ENCODE data around the gene TRIM44. TPM values are rescaled to one million over a fixed set of nuclear protein-coding genes. Genes with fewer than 3 reads are reported as not detected.

The TRIM44 gene
- total and polyA plus RNA-seq, 5 donors = 8.7 to 54.2 (median 41.2) TPM

GRCh38 chr11:35619855-35620640 is 42.5 kb upstream of the TRIM44 start:
- peak in 2 of 3 donors; percentile 41 to 59 for DNase-seq
- peaks cover 2% of the 10 kb centered on the region for H3K4me1 ChIP-seq (ENCODE audit: control insufficient read depth, insufficient read depth, low read length)
- H3K27me3 ChIP-seq (ENCODE audit: control insufficient read depth, insufficient read depth) = no peaks in the 10 kb centered on the region
- 5% methylated on average over 33 of the region's 33 CpGs for WGBS
- H3K4me3 ChIP-seq (ENCODE audit: low read length) = peak overlapping the region; percentile 79
- no peaks in the 10 kb centered on the region for H3K9me3 ChIP-seq (ENCODE audit: control insufficient read depth, low read length)
- H3K27ac ChIP-seq (ENCODE audit: low read length) = no peak overlapping the region
- peak in 1 of 2 donors; percentile 27 for ATAC-seq
- intact Hi-C loops (cut with DNase I) = loop anchor here in 3 of 4 donors (5.0 to 10.0 kb wide), 5 partner anchors 42 to 645 kb away; partner anchors contain the start of gene TRIM44 (in 1 of the 3)

GRCh38 chr11:35620795-35621194 is 41.8 kb upstream of the TRIM44 start:
- WGBS = 73% methylated on average over 2 of the region's 2 CpGs
- no peak overlapping the region for H3K27ac ChIP-seq (ENCODE audit: low read length)
- H3K27me3 ChIP-seq (ENCODE audit: control insufficient read depth, insufficient read depth) = no peaks in the 10 kb centered on the region
- ATAC-seq = no peak
- no peaks in the 10 kb centered on the region for H3K9me3 ChIP-seq (ENCODE audit: control insufficient read depth, low read length)
- no peak for DNase-seq
- intact Hi-C loops (cut with DNase I) = no loop called here
- no peak overlapping the region for H3K4me3 ChIP-seq (ENCODE audit: low read length)
- peaks cover 2% of the 10 kb centered on the region for H3K4me1 ChIP-seq (ENCODE audit: control insufficient read depth, insufficient read depth, low read length)

DNA sequence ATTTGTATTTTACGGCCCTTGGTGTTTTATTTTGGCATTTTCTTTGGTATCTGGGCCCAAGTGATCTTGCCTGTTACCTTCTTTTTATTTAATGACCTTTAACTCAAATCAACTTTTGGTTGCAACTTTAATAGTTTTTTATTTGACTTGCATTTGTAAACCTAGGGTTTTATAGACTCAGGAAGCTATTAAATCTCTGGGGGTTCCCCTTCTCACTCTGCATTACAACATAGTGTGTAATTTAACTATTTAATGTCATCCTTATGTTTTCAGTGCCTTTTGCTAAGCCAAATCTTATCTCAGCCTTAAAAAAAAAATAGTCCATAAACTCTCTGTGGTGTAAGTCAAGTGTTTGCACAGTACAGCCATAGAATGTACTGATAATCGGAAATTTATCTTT is 41.0 kb upstream of the TRIM44 start:
- peaks cover 2% of the 10 kb centered on the region for H3K4me1 ChIP-seq (ENCODE audit: control insufficient read depth, insufficient read depth, low read length)
- H3K27me3 ChIP-seq (ENCODE audit: control insufficient read depth, insufficient read depth) = no peaks in the 10 kb centered on the region
- 68% methylated on average over 2 of the region's 2 CpGs for WGBS
- no peak overlapping the region for H3K4me3 ChIP-seq (ENCODE audit: low read length)
- DNase-seq (no peak), ATAC-seq (no peak)
- intact Hi-C loops (cut with DNase I) = no loop called here
- no peaks in the 10 kb centered on the region for H3K9me3 ChIP-seq (ENCODE audit: control insufficient read depth, low read length)
- no peak overlapping the region for H3K27ac ChIP-seq (ENCODE audit: low read length)

GRCh38 chr11:35622070-35622469 is 40.5 kb upstream of the TRIM44 start:
- Histone ChIP-seq H3K9me3 (ENCODE audit: control insufficient read depth, low read length) (no peaks in the 10 kb centered on the region), H3K27ac (ENCODE audit: low read length) (no peak overlapping the region), H3K4me1 (ENCODE audit: control insufficient read depth, insufficient read depth, low read length) (peaks cover 2% of the 10 kb centered on the region), H3K4me3 (ENCODE audit: low read length) (no peak overlapping the region), H3K27me3 (ENCODE audit: control insufficient read depth, insufficient read depth) (no peaks in the 10 kb centered on the region)
- no peak for DNase-seq
- ATAC-seq = no peak
- intact Hi-C loops (cut with DNase I) = no loop called here
- WGBS = 36% methylated on average over 3 of the region's 3 CpGs

GRCh38 chr11:35623621-35624168 is 38.9 kb upstream of the TRIM44 start:
- H3K4me1 ChIP-seq (ENCODE audit: control insufficient read depth, insufficient read depth, low read length) = no peaks in the 10 kb centered on the region
- intact Hi-C loops (cut with DNase I) = no loop called here
- 63% methylated on average over 8 of the region's 8 CpGs for WGBS

DNA sequence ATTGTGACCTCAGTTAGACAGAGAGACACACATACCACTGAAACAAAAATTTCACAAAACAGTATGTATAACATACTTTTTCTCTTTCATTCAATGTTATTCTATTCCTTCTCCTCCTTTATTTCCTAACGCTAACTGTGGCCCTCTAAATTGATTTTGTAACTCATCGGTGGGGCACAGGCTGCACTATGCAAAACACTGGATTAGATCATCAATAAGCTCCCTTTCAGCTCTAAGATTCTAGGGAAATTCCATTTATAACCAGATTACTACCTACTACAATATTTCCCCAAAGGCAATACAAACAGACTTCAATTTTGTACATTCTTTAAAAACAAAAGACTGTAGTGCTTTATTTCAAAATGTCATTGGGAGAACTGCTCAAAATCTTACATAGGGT is 38.3 kb upstream of the TRIM44 start:
- Histone ChIP-seq H3K27ac (ENCODE audit: low read length) (no peak overlapping the region), H3K4me1 (ENCODE audit: control insufficient read depth, insufficient read depth, low read length) (no peaks in the 10 kb centered on the region), H3K9me3 (ENCODE audit: control insufficient read depth, low read length) (no peaks in the 10 kb centered on the region), H3K4me3 (ENCODE audit: low read length) (no peak overlapping the region), H3K27me3 (ENCODE audit: control insufficient read depth, insufficient read depth) (no peaks in the 10 kb centered on the region)
- 78% methylated on average over 2 of the region's 2 CpGs for WGBS
- intact Hi-C loops (cut with DNase I) = no loop called here
- ATAC-seq (no peak), DNase-seq (no peak)

More at GRCh38 chr11:35623621-35624168, 38.9 kb upstream of the TRIM44 start:
- ATAC-seq (peak in 1 of 2 donors; percentile 56), DNase-seq (peak in 1 of 3 donors; percentile 15)
- H3K27ac ChIP-seq (ENCODE audit: low read length) = no peak overlapping the region
- no peak overlapping the region for H3K4me3 ChIP-seq (ENCODE audit: low read length)
- no peaks in the 10 kb centered on the region for H3K27me3 ChIP-seq (ENCODE audit: control insufficient read depth, insufficient read depth)
- H3K9me3 ChIP-seq (ENCODE audit: control insufficient read depth, low read length) = no peaks in the 10 kb centered on the region

DNA sequence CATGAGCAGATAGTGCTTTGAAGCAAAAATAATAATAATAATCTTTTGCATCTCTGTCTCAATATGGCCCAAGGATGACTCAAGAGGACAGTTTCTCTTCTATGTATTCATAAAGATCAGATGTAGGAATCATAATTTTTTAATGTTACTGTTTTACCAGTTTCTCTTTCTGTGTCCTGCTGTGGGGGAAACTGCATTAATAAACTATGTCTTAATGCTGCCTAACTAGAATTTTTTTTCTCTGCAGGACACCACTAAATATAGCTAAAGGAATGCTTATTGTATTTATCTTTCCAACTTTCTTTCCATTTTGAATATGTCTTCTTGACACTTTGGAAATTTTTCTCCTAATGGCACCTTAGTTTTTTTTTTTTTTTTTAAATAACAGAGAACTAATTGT is 37.8 kb upstream of the TRIM44 start:
- no peak overlapping the region for H3K27ac ChIP-seq (ENCODE audit: low read length)
- intact Hi-C loops (cut with DNase I) = no loop called here
- no peaks in the 10 kb centered on the region for H3K27me3 ChIP-seq (ENCODE audit: control insufficient read depth, insufficient read depth)
- ATAC-seq = no peak
- H3K4me3 ChIP-seq (ENCODE audit: low read length) = no peak overlapping the region
- no peaks in the 10 kb centered on the region for H3K4me1 ChIP-seq (ENCODE audit: control insufficient read depth, insufficient read depth, low read length)
- DNase-seq = no peak
- H3K9me3 ChIP-seq (ENCODE audit: control insufficient read depth, low read length) = no peaks in the 10 kb centered on the region

- 96% methylated on average over 2 of the region's 2 CpGs for WGBS
- no peak for ATAC-seq
- Histone ChIP-seq H3K4me3 (ENCODE audit: low read length) (no peak overlapping the region), H3K9me3 (ENCODE audit: control insufficient read depth, low read length) (no peaks in the 10 kb centered on the region), H3K27me3 (ENCODE audit: control insufficient read depth, insufficient read depth) (peaks cover 6% of the 10 kb centered on the region), H3K4me1 (ENCODE audit: control insufficient read depth, insufficient read depth, low read length) (no peaks in the 10 kb centered on the region), H3K27ac (ENCODE audit: low read length) (no peak overlapping the region)
- intact Hi-C loops (cut with DNase I) = no loop called here
- no peak for DNase-seq
Measured at GRCh38 chr11:35626501-35626900, 36.1 kb upstream of the TRIM44 start.

GRCh38 chr11:35629511-35629910 is 33.1 kb upstream of the TRIM44 start:
- DNase-seq (no peak), ATAC-seq (no peak)
- peaks cover 10% of the 10 kb centered on the region for H3K27me3 ChIP-seq (ENCODE audit: control insufficient read depth, insufficient read depth)
- no peaks in the 10 kb centered on the region for H3K9me3 ChIP-seq (ENCODE audit: control insufficient read depth, low read length)
- no peak overlapping the region for H3K4me3 ChIP-seq (ENCODE audit: low read length)
- no peak overlapping the region for H3K27ac ChIP-seq (ENCODE audit: low read length)
- H3K4me1 ChIP-seq (ENCODE audit: control insufficient read depth, insufficient read depth, low read length) = no peaks in the 10 kb centered on the region
- intact Hi-C loops (cut with DNase I) = no loop called here
- 80% methylated on average over 4 of the region's 4 CpGs for WGBS

GRCh38 chr11:35629914-35630313 is 32.7 kb upstream of the TRIM44 start:
- Histone ChIP-seq H3K27ac (ENCODE audit: low read length) (no peak overlapping the region), H3K27me3 (ENCODE audit: control insufficient read depth, insufficient read depth) (peaks cover 10% of the 10 kb centered on the region), H3K4me3 (ENCODE audit: low read length) (no peak overlapping the region), H3K9me3 (ENCODE audit: control insufficient read depth, low read length) (no peaks in the 10 kb centered on the region), H3K4me1 (ENCODE audit: control insufficient read depth, insufficient read depth, low read length) (no peaks in the 10 kb centered on the region)
- DNase-seq (no peak), ATAC-seq (no peak)
- 67% methylated on average over 6 of the region's 6 CpGs for WGBS
- intact Hi-C loops (cut with DNase I) = no loop called here

DNA sequence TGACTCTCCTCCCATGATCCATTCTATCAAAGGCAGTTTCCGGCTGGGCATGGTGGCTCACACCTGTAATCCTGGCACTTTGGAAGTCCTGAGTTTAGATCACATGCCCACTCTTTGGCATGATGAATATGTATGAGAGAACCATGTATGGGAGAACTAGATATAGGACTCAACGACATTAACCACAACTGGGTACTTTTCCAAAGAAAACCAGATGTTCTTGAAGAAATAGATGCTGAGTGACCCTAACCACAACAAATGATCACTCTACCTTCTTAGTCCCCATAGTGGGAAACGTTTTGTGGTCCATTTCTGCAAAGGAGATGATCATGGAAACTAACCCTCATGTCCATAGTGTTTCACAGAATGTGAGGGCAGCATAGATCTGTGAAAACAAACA is 30.7 kb upstream of the TRIM44 start:
- DNase-seq (no peak), ATAC-seq (no peak)
- H3K27ac ChIP-seq (ENCODE audit: low read length) = no peak overlapping the region
- 76% methylated on average over 3 of the region's 3 CpGs for WGBS
- no peak overlapping the region for H3K4me3 ChIP-seq (ENCODE audit: low read length)
- H3K27me3 ChIP-seq (ENCODE audit: control insufficient read depth, insufficient read depth) = peaks cover 10% of the 10 kb centered on the region
- H3K9me3 ChIP-seq (ENCODE audit: control insufficient read depth, low read length) = no peaks in the 10 kb centered on the region
- intact Hi-C loops (cut with DNase I) = no loop called here
- no peaks in the 10 kb centered on the region for H3K4me1 ChIP-seq (ENCODE audit: control insufficient read depth, insufficient read depth, low read length)

Data from right cardiac atrium (tissue), 5 donors.